Osteocyte (in vitro differentiated cells): ENCODE data around the gene C1orf74. TPM values are rescaled to one million over a fixed set of nuclear protein-coding genes. Genes with fewer than 3 reads are reported as not detected.
A peak's percentile ranks its signal among the peaks of the same experiment; 100 is the strongest.

ENCODE experiments used
- DNase-seq: peaks from one replicate; pipeline ENCODE4 v3.0.0; 2021; ENCODE audit warnings: mixed read lengths; ENCODE audit not compliant: unreplicated experiment; ENCODE audit errors: extremely low spot score
- H3K27ac Mint-ChIP-seq: one replicate; pipeline ENCODE4 v1.8.0; 2021; ENCODE audit warnings: mild to moderate bottlenecking, mixed read lengths; ENCODE audit not compliant: unreplicated experiment
- H3K27me3 Mint-ChIP-seq: one replicate; pipeline ENCODE4 v1.8.0; 2021; ENCODE audit warnings: mixed read lengths; ENCODE audit not compliant: unreplicated experiment
- H3K36me3 Mint-ChIP-seq: one replicate; pipeline ENCODE4 v1.8.0; 2021; ENCODE audit warnings: mixed read lengths; ENCODE audit not compliant: unreplicated experiment
- H3K4me1 Mint-ChIP-seq: one replicate; pipeline ENCODE4 v1.8.0; 2021; ENCODE audit warnings: mixed read lengths; ENCODE audit not compliant: unreplicated experiment
- H3K4me3 Mint-ChIP-seq: one replicate; pipeline ENCODE4 v1.8.0; 2021; ENCODE audit warnings: mild to moderate bottlenecking, moderate library complexity, mixed read lengths; ENCODE audit not compliant: unreplicated experiment
- H3K9me3 Mint-ChIP-seq: one replicate; pipeline ENCODE4 v1.8.0; 2021; ENCODE audit warnings: mixed read lengths; ENCODE audit not compliant: unreplicated experiment
- total RNA-seq: library from RNA; stranded (reverse); gene quantifications from 2 replicates; pipeline ENCODE4 v1.2.1, GENCODE V29; 2021
- TF ChIP-seq, protein P1 (sequence below): fragments of 200-600 bp; sonication (generic); IDR thresholded peaks from 2 replicates; pipeline ENCODE4 v1.5.0; 2021; ENCODE audit warnings: antibody characterized with exemption, mild to moderate bottlenecking, moderate library complexity

Gene C1orf74
- total RNA-seq, 1 donor from 2014 or later: 1.6 TPM

GRCh38 chr1:209827384-209828262 is 43.3 kb upstream of the C1orf74 start, which contains the start of gene UTP25:
TSS of gene UTP25 (plus strand) at chr1:209827972. CDS start at chr1:209828064, 92 bp downstream.
- Mint-ChIP-seq H3K27ac (peak within 1 kb of the TSS; percentile 85), H3K4me3 (peak within 1 kb of the TSS; percentile 98), H3K27me3 (peaks cover 6% of the 10 kb centered on the region), H3K36me3 (peaks cover 8% of the 10 kb centered on the region), H3K9me3 (no peaks in the 10 kb centered on the region), H3K4me1 (peaks cover 36% of the 10 kb centered on the region)
- TF ChIP-seq, protein P1, sequence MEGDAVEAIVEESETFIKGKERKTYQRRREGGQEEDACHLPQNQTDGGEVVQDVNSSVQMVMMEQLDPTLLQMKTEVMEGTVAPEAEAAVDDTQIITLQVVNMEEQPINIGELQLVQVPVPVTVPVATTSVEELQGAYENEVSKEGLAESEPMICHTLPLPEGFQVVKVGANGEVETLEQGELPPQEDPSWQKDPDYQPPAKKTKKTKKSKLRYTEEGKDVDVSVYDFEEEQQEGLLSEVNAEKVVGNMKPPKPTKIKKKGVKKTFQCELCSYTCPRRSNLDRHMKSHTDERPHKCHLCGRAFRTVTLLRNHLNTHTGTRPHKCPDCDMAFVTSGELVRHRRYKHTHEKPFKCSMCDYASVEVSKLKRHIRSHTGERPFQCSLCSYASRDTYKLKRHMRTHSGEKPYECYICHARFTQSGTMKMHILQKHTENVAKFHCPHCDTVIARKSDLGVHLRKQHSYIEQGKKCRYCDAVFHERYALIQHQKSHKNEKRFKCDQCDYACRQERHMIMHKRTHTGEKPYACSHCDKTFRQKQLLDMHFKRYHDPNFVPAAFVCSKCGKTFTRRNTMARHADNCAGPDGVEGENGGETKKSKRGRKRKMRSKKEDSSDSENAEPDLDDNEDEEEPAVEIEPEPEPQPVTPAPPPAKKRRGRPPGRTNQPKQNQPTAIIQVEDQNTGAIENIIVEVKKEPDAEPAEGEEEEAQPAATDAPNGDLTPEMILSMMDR: peak; percentile 76
- DNase-seq: peak; percentile 96

DNA sequence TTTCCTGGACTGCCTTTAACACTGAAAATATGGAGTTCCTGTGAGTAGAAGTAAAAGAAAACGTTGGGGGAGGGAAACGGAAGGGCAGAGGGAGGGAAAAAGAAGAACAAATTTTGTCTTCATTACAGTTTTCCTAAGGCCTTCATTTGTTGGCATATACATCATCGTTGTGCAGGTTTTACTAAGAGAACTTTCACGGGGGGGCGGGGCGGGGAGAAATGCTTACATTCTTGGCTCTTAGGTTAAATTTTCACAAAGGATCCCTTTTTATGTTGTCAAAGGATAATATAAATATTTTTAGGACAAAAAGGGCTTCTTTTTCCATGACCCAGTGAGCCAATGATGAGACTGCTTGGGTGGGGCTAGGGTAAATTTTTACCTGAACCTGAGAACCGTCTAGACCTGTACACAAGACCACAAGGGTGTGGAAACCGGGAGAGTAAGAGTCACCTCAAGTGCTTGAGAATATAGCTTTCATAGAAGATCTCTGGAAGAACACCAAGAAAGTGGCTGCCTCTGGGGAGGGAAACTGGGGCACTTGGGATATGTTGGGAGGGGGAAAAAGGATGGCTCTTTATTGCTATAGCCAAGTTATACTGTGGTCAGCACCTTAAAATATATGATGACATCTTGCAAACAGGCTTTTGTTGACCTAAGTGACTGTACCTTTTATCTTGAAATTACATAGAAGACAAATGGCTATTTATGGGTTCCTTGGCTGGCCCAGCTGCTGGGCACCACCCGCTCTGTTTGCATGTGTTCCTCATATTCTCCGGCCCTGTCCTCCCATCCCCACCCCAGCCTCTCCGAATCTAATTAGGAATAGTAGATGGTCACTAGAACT is 41.5 kb upstream of the C1orf74 start:
- TF ChIP-seq, protein P1: no peak
- H3K27me3 Mint-ChIP-seq: peaks cover 14% of the 10 kb centered on the region
- no peak overlapping the region for H3K4me3 Mint-ChIP-seq
- H3K4me1 Mint-ChIP-seq: peaks cover 34% of the 10 kb centered on the region
- no peak for DNase-seq
- no peak overlapping the region for H3K27ac Mint-ChIP-seq
- no peaks in the 10 kb centered on the region for H3K9me3 Mint-ChIP-seq
- H3K36me3 Mint-ChIP-seq: peaks cover 2% of the 10 kb centered on the region

GRCh38 chr1:209823143-209824041 is 39.0 kb upstream of the C1orf74 start:
- Mint-ChIP-seq H3K27ac (no peak overlapping the region), H3K4me3 (peak overlapping the region; percentile 27), H3K27me3 (peaks cover 29% of the 10 kb centered on the region), H3K4me1 (peaks cover 22% of the 10 kb centered on the region), H3K36me3 (no peaks in the 10 kb centered on the region), H3K9me3 (no peaks in the 10 kb centered on the region)
- TF ChIP-seq, protein P1: peak; percentile 78
- DNase-seq: no peak

DNA sequence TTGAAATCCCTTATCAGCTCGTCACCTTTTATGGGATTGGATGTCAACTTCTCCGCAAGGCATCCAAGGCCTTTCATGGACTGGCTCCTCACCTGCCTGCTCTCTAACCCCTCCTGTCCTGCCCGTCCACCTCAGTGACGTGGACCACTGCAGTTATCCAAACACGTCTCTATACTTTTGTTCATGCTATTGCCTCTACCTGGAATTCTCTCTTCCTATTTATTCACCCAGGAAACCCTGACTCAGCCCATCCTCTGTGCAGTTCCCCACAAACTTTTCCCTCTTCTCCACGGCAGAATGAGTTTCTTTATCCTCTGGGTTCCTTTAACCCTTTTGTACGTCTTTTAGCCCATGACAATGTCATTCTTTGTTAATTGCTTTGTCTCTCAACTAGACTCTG is 38.3 kb upstream of the C1orf74 start:
- no peak for DNase-seq
- no peaks in the 10 kb centered on the region for H3K36me3 Mint-ChIP-seq
- no peak overlapping the region for H3K27ac Mint-ChIP-seq
- H3K4me3 Mint-ChIP-seq: no peak overlapping the region
- H3K4me1 Mint-ChIP-seq: peaks cover 15% of the 10 kb centered on the region
- peaks cover 31% of the 10 kb centered on the region for H3K27me3 Mint-ChIP-seq
- no peaks in the 10 kb centered on the region for H3K9me3 Mint-ChIP-seq
- TF ChIP-seq, protein P1: no peak
